Measurements from ENCODE around the gene ATXN10. TPM values are rescaled to one million over a fixed set of nuclear protein-coding genes. Genes with fewer than 3 reads are reported as not detected.
"Not testable (repeated sequence)": the region's sequence is repeated elsewhere in the genome, so short reads cannot be mapped to it uniquely, and the experiment has no call there.

ATXN10 gene
- total RNA-seq, 1 experiment from 2014 or later, result 323 TPM

GRCh38 chr22:45640291-45640940, 31.2 kb upstream of the ATXN10 start:
- DNase-seq (ENCODE audit: low read depth), result peak; percentile 58
- in situ Hi-C loops (cut with HindIII; ENCODE audit: low pct_unique_long_range_greater_than_20kb, low sequenced_read_pairs), result no loop called here

- no peak for DNase-seq (ENCODE audit: low read depth)
- in situ Hi-C loops (cut with HindIII; ENCODE audit: low pct_unique_long_range_greater_than_20kb, low sequenced_read_pairs), result no loop called here
Measured at GRCh38 chr22:45640941-45641621, 30.6 kb upstream of the ATXN10 start.

GRCh38 chr22:45642986-45643385, 28.6 kb upstream of the ATXN10 start:
- DNase-seq (ENCODE audit: low read depth), result no peak
- in situ Hi-C loops (cut with HindIII; ENCODE audit: low pct_unique_long_range_greater_than_20kb, low sequenced_read_pairs), result no loop called here

- no peak for DNase-seq (ENCODE audit: low read depth)
- in situ Hi-C loops (cut with HindIII; ENCODE audit: low pct_unique_long_range_greater_than_20kb, low sequenced_read_pairs), result no loop called here
Measured at GRCh38 chr22:45644714-45645113, 26.9 kb upstream of the ATXN10 start.

GRCh38 chr22:45645150-45645525, 26.5 kb upstream of the ATXN10 start:
- DNase-seq (ENCODE audit: low read depth), result no peak
- in situ Hi-C loops (cut with HindIII; ENCODE audit: low pct_unique_long_range_greater_than_20kb, low sequenced_read_pairs), result no loop called here

GRCh38 chr22:45645526-45646414, 25.9 kb upstream of the ATXN10 start:
- DNase-seq (ENCODE audit: low read depth), result peak; percentile 36
- in situ Hi-C loops (cut with HindIII; ENCODE audit: low pct_unique_long_range_greater_than_20kb, low sequenced_read_pairs), result no loop called here

- in situ Hi-C loops (cut with HindIII; ENCODE audit: low pct_unique_long_range_greater_than_20kb, low sequenced_read_pairs), result no loop called here
Measured at GRCh38 chr22:45647532-45648225, 24.0 kb upstream of the ATXN10 start.

GRCh38 chr22:45648301-45649117, 23.1 kb upstream of the ATXN10 start:
- in situ Hi-C loops (cut with HindIII; ENCODE audit: low pct_unique_long_range_greater_than_20kb, low sequenced_read_pairs), result no loop called here
- no peak for DNase-seq (ENCODE audit: low read depth)

More at GRCh38 chr22:45647532-45648225, 24.0 kb upstream of the ATXN10 start:
- DNase-seq (ENCODE audit: low read depth), result no peak

- DNase-seq (ENCODE audit: low read depth), result no peak
- in situ Hi-C loops (cut with HindIII; ENCODE audit: low pct_unique_long_range_greater_than_20kb, low sequenced_read_pairs), result no loop called here
Measured at GRCh38 chr22:45649809-45650208, 21.8 kb upstream of the ATXN10 start.

- DNase-seq (ENCODE audit: low read depth), result no peak
- in situ Hi-C loops (cut with HindIII; ENCODE audit: low pct_unique_long_range_greater_than_20kb, low sequenced_read_pairs), result no loop called here
Measured at GRCh38 chr22:45650721-45651120, 20.9 kb upstream of the ATXN10 start.

- in situ Hi-C loops (cut with HindIII; ENCODE audit: low pct_unique_long_range_greater_than_20kb, low sequenced_read_pairs), result no loop called here
- no peak for DNase-seq (ENCODE audit: low read depth)
Measured at GRCh38 chr22:45651931-45652528, 19.6 kb upstream of the ATXN10 start.

GRCh38 chr22:45656577-45656976, 15.1 kb upstream of the ATXN10 start:
- no peak for DNase-seq (ENCODE audit: low read depth)
- in situ Hi-C loops (cut with HindIII; ENCODE audit: low pct_unique_long_range_greater_than_20kb, low sequenced_read_pairs), result no loop called here

GRCh38 chr22:45657701-45658100, 13.9 kb upstream of the ATXN10 start:
- DNase-seq (ENCODE audit: low read depth), result no peak
- in situ Hi-C loops (cut with HindIII; ENCODE audit: low pct_unique_long_range_greater_than_20kb, low sequenced_read_pairs), result no loop called here

GRCh38 chr22:45664136-45664646, 7.4 kb upstream of the ATXN10 start:
- in situ Hi-C loops (cut with HindIII; ENCODE audit: low pct_unique_long_range_greater_than_20kb, low sequenced_read_pairs), result no loop called here
- no peak for DNase-seq (ENCODE audit: low read depth)

- in situ Hi-C loops (cut with HindIII; ENCODE audit: low pct_unique_long_range_greater_than_20kb, low sequenced_read_pairs), result no loop called here
- DNase-seq (ENCODE audit: low read depth), result no peak
Measured at GRCh38 chr22:45667486-45667885, 4.1 kb upstream of the ATXN10 start.

GRCh38 chr22:45670363-45670762, 1.3 kb upstream of the ATXN10 start:
- in situ Hi-C loops (cut with HindIII; ENCODE audit: low pct_unique_long_range_greater_than_20kb, low sequenced_read_pairs); DNase-seq (ENCODE audit: low read depth): not testable (repeated sequence)
